T-helper 9 cell (primary cell): ENCODE results near the gene CYB5R4.
"Not testable (repeated sequence)": the region's sequence is repeated elsewhere in the genome, so short reads cannot be mapped to it uniquely, and the experiment has no call there.

Source experiments
- DNase-seq: peaks from one replicate; pipeline ENCODE4 v3.0.0-alpha.2; 2020

CYB5R4 gene

GRCh38 chr6:83862776-83863471 is 3.4 kb downstream of the CYB5R4 start:
- no peak for DNase-seq

DNA sequence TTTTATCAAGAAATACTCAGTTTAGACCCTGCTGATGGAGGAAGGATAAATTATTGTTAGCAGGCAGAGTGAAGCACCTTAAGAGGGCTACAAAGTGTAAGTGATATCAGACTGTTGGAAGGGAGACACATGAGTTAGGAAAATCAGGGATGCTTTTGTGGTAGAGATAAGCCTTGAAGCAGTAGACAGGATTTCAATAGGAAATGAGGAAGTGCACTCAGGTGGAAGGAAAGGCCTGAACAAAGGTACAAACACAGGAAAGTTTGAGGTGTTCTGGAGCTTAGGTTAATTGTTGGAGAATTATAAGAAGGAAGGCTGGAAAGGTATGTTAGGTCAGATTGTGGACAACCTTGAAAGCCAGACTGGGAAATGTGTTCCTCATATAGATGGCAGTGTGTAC is 7.6 kb downstream of the CYB5R4 start:
- DNase-seq: no peak

DNA sequence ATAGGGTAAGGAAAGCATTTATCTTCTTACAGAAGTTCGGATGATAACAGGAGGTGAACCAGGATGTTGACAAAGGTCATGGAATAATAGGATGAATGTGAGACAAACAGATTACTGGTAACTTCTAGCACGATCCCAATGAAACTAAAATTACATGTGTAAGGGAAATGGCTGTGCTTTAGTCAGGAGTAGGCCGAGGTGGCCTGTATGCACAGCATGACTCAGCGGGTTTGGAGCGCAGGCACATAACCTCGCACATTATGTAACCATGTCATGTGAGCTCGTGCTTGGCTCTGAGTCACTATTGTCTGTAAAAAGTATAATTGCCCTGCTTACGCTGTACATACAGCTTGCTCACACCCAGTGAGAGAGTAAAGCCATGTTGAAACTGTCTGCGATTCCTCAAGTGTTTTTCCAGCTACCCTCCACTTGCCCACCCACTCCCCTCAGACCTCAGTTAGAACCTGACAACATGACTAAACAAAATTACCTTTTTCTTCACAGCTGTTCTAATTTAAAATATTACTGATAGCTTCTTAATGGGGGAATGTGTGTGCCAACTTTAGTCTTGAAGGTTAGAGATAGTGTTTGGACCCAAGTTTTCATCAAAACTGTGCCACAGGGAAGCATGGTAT is 8.2 kb downstream of the CYB5R4 start:
- no peak for DNase-seq

DNA sequence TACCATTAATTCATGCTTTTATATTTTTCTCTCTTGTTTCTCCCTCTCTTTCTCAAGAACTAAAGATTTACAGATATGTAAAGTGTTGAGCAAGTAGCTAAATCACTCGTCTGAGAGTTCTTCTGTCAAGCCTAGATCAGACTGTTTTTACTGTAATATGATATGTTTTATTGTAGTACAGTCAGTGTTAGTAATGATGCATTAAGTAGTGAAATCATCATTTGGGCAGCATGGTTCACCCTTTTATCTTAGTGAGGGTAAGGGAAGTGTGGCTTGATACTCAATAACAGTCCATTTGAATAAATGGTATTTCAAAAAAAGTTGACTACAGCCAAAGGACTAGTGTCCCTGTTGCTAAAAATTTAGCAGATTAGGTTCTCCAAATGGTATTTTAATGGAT is 9.2 kb downstream of the CYB5R4 start:
- no peak for DNase-seq

- DNase-seq: no peak
These were observed 11.2 kb downstream of the CYB5R4 start for GRCh38 chr6:83870649-83871048.

GRCh38 chr6:83872386-83873118 is 13.1 kb downstream of the CYB5R4 start:
- no peak for DNase-seq

DNA sequence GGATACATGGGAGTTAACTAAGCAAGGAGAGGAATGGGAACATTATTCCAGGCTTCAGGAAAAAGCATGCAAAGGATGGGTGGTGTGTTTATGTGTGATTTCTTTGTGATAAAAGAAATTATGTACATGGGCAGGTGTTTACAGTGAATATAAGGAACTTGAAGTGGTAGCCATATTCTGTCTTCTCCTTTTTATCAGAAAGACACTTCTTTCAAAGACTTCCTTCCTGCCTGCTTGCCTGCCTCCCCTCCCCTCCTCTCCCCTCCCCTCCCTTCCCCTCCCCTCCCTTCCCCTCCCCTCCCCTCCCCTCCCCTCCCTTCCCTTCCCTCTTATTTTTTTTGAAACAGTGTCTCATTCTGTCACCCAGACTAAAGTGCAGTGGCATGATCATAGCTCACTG is 14.4 kb downstream of the CYB5R4 start:
- DNase-seq: no peak

- no peak for DNase-seq
These were observed 16.4 kb downstream of the CYB5R4 start for GRCh38 chr6:83875843-83876242.

DNA sequence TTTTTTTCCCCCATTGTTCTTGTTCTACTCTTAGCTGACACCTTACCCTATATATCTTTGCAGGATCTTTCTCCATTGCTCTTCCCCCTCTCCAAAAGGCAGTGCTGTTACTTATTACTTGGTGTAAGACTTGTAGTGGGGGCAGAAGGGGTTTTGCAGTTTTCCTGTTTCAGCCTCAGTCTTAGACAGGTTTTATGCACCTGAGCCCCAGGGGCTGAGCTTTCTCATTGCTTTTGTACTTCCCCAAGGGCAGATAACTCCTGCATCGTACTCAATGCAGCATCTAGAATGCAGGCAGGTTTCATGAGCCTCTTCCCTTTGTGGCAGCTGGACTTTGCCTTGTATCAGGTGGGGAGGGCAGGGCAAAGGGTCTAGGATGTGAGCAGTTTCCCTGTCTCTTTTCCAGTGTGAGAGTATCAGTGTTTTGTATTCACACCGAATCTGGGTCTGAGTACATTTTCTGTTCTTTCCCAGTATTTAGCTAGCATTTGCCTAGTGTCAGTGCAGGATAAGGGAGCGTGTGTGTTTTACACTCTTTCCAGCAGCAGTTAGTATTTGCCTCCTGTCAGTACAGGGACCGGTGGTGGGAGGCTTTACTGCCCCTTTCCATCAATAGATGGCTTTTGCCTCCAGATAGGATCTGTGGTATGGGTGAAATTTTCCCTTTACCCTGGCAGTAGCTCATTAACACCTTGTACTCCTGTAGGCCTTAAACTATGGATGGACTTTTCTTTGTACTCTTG is 19.6 kb downstream of the CYB5R4 start:
- DNase-seq: no peak

DNA sequence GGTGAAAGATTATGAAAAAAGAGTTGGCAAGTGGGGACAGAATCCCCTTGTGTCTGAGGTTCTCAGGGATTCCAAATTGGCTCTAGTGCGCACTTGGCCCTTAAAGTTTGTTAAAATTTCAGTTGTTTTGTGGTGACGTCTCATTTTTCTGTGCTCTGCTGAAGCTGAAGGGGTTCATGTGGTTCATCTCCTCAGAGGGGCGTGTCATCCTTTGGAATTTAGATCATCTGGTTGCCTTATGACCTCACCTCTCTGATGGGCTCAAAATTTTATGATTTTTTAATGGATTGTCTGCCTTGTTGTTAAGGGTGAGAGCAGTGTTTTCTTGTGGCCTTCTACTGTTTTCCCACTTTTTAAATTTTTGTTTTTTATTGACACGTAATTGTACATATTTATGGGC is 20.3 kb downstream of the CYB5R4 start:
- no peak for DNase-seq

- DNase-seq: no peak
These were observed 23.8 kb downstream of the CYB5R4 start for GRCh38 chr6:83883240-83883639.

DNA sequence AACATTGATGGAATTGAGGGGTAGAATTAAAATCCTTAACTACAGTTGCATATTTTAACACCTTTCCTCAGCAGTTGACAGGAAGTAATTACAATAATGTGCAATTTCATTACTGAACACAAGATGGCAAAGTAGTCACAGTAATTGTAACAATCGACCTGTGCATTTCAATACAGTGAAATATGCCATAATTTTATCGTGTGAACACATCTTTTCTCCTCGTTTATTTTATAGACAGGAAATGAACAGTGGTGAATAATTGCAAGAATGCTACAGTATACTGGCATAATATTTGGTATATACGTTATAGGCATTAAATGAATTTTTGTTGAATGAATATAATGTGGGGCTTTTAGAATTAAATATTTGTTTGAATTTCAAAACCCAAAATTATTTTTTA is 25.0 kb downstream of the CYB5R4 start:
- no peak for DNase-seq

- DNase-seq: no peak
These were observed 26.5 kb downstream of the CYB5R4 start for GRCh38 chr6:83885984-83886383.

DNA sequence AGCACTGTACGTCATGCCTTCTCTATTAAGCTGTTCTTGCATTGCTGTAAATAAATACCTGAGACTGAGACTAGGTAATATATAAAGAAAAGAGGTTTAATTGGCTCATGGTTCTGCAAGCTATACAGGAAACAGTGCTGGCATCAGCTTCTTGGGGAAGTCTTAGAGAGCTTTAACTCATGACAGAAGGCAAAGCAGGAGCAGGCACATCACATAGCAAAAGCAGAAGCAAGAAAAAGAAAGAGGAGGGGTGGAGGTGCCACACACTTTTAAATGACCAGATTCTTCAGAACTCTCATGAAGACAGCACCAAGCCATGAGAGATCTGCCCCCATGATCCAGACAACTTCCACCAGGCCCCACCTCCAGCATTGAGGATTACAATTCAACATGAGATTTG is 30.1 kb downstream of the CYB5R4 start:
- no peak for DNase-seq

DNA sequence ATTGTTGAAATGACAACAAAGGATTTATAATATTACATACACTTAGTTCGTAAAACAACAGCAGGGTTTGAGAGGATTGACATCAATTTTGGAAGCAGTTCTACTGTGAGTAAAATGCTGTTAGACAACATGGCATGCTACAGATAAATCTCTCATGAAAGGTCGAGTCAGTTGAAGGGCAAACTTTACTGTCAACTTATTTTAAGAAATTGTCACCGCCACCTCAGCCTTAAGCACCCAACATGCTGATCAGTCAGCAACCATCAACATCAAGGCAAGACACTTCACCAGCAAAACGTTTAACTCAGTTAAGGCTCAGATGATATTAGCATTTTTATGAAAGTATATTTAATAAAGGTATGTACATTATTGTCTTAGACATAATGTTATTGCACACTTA is 31.0 kb downstream of the CYB5R4 start:
- no peak for DNase-seq

- DNase-seq: no peak
These were observed 32.1 kb downstream of the CYB5R4 start for GRCh38 chr6:83891586-83891985.

GRCh38 chr6:83893024-83893423 is 33.5 kb downstream of the CYB5R4 start:
- no peak for DNase-seq

- DNase-seq: not testable (repeated sequence)
These were observed 37.6 kb downstream of the CYB5R4 start for GRCh38 chr6:83897094-83897493.

GRCh38 chr6:83901624-83902023 is 42.1 kb downstream of the CYB5R4 start:
- no peak for DNase-seq

- no peak for DNase-seq
These were observed 44.9 kb downstream of the CYB5R4 start for GRCh38 chr6:83904395-83904794.

DNA sequence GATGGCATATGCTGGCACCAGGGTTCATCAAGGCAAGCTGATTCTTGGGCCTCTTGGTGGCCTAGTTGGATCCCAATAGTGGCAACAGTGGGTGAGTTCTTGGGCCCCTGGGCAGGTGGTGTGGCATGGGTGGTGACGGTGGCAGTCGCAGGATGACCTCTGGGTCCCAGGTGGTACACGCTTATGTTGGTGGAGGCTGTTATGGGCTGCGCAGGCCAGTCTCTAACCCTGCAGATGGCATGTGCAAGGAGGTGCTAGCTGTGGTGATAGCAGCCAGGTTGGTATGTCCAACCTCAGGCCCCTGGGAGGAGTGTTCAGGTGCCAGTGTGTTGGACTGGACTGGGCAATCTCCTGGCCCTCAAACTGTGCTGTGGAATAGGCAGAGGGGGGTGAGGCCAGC is 46.2 kb downstream of the CYB5R4 start:
- no peak for DNase-seq

- not testable (repeated sequence) for DNase-seq
These were observed 48.3 kb downstream of the CYB5R4 start for GRCh38 chr6:83907623-83908390.

GRCh38 chr6:83908813-83909212 is 49.3 kb downstream of the CYB5R4 start:
- DNase-seq: no peak
